HPDE6-E6E7 (cell line): ENCODE results near the gene ANO6.
A peak's percentile ranks its signal among the peaks of the same experiment; 100 is the strongest.

Experiments used
- DNase-seq: peaks from one replicate; pipeline ENCODE4 v3.0.0; 2011; ENCODE audit warnings: missing footprints; ENCODE audit errors: extremely low spot score

Gene ANO6

GRCh38 chr12:45209784-45210183 lies 6.1 kb upstream of the ANO6 start:
- no peak for DNase-seq

GRCh38 chr12:45212064-45212463 lies 3.8 kb upstream of the ANO6 start:
- DNase-seq = no peak

GRCh38 chr12:45213107-45213506 lies 2.8 kb upstream of the ANO6 start:
- DNase-seq = no peak

GRCh38 chr12:45214071-45214470 lies 1.8 kb upstream of the ANO6 start:
- no peak for DNase-seq

- no peak for DNase-seq
These were observed 1.0 kb upstream of the ANO6 start for GRCh38 chr12:45214749-45215418.

- no peak for DNase-seq
These were observed 511 bp downstream of the ANO6 start for GRCh38 chr12:45216230-45216982.

GRCh38 chr12:45216983-45217485 lies 1.1 kb downstream of the ANO6 start:
- no peak for DNase-seq

GRCh38 chr12:45217846-45218245 lies 2.0 kb downstream of the ANO6 start:
- DNase-seq = no peak

- DNase-seq = no peak
These were observed 3.7 kb downstream of the ANO6 start for GRCh38 chr12:45219621-45220020.

GRCh38 chr12:45220363-45220931 lies 4.6 kb downstream of the ANO6 start:
- DNase-seq = no peak

- DNase-seq = no peak
These were observed 5.1 kb downstream of the ANO6 start for GRCh38 chr12:45220969-45221368.

- no peak for DNase-seq
These were observed 8.0 kb downstream of the ANO6 start for GRCh38 chr12:45223868-45224267.

GRCh38 chr12:45224311-45224710 lies 8.4 kb downstream of the ANO6 start:
- no peak for DNase-seq

GRCh38 chr12:45226021-45226420 lies 10.1 kb downstream of the ANO6 start:
- DNase-seq = no peak

- DNase-seq = no peak
These were observed 11.6 kb downstream of the ANO6 start for GRCh38 chr12:45227316-45228067.

GRCh38 chr12:45231515-45232145 lies 15.7 kb downstream of the ANO6 start:
- no peak for DNase-seq

- no peak for DNase-seq
These were observed 16.4 kb downstream of the ANO6 start for GRCh38 chr12:45232146-45232755.

- peak; percentile 96 for DNase-seq
These were observed 17.0 kb downstream of the ANO6 start for GRCh38 chr12:45232756-45233372.

GRCh38 chr12:45234139-45234865 lies 18.4 kb downstream of the ANO6 start:
- DNase-seq = peak; percentile 72
